Adrenal gland (tissue), 12 donors: ENCODE results near the gene ZNF613. TPM values are rescaled to one million over a fixed set of nuclear protein-coding genes. Genes with fewer than 3 reads are reported as not detected.

Source experiments
- DNase-seq, 7 donors: peaks; one replicate each; pipeline ENCODE4 v3.0.0-alpha.2; 2019 to 2020
- H3K27ac ChIP-seq, 5 donors: fragments of 200-600 bp; sonication (generic) in 4 of 5; 1 replicate in 3 of 5; 2 replicates in 2 of 5; pipeline versions ENCODE4 v1.5.1 to v1.8.0; 2016 to 2020; ENCODE audit warnings: mild to moderate bottlenecking in 1 of 5
- H3K27me3 ChIP-seq: fragments of 200-600 bp; 2 replicates; pipeline ENCODE4 v1.8.0; 2021
- H3K36me3 ChIP-seq, 2 donors: fragments of 200-600 bp; replicated peaks in 1 of 2; 1 replicate in 1 of 2; 2 replicates in 1 of 2; pipeline versions ENCODE4 v1.5.1 to v1.8.0; 2018 to 2022
- H3K4me1 ChIP-seq, 2 donors: fragments of 200-600 bp; replicated peaks in 1 of 2; 1 replicate in 1 of 2; 2 replicates in 1 of 2; pipeline versions ENCODE4 v1.5.1 to v1.8.0; 2018 to 2021
- H3K4me3 ChIP-seq, 4 donors: fragments of 200-600 bp; sonication (generic) in 3 of 4; one replicate each; pipeline ENCODE4 v1.5.1; 2016 to 2018
- H3K9me3 ChIP-seq, 3 donors: fragments of 200-600 bp; sonication (generic) in 1 of 3; replicated peaks in 1 of 3; 1 replicate in 2 of 3; 2 replicates in 1 of 3; pipeline versions ENCODE4 v1.5.1 to v1.8.0; 2016 to 2021
- POLR2A ChIP-seq, 2 donors: fragments of 450-650 bp; IDR thresholded peaks; one replicate each; pipeline ENCODE4 v1.6.1; 2017; ENCODE audit warnings: antibody characterized with exemption in 2 of 2, mild to moderate bottlenecking in 2 of 2, moderate library complexity in 1 of 2
- WGBS, 4 donors: extraction: QIAGEN DNeasy Blood & Tissue Kit in 2 of 4; methylation state at CpG; one replicate each; pipeline versions ENCODE4 v1.1.5 to v1.1.7; 2013 to 2017; 5-methylcytosine and 5-hydroxymethylcytosine counted together
- intact Hi-C, 2 donors: fragments of 100-400 bp; cut with DNase I; formaldehyde crosslinking; loops; one replicate each; pipeline versions ENCODE4 v1.14.1 to v1.15.0; 2022 to 2023
- polyA plus RNA-seq, 3 donors: library from polyadenylated mRNA; stranded (reverse); fragments of 200-250 nt in 2 of 3; fragments of 350-450 nt in 1 of 3; fragmentation: Illumina TruSeq in 1 of 3; extraction: RNeasy Lipid Tissue Mini Kit (QIAGEN cat#74804) in 1 of 3; gene quantifications; one replicate each; pipeline ENCODE4 v1.2.3, GENCODE V29; 2013 to 2014
- total RNA-seq, 9 donors: library from RNA; depleted of rRNA in 4 of 9; stranded (reverse); fragments of >200 nt in 4 of 9; fragments of 120-200 nt in 1 of 9; fragmentation: NEBNext Ultra II Directional in 1 of 9; extraction: Animal tissue kit (Norgen Biotek cat#: 25700) in 1 of 9; gene quantifications; one replicate each; pipeline versions ENCODE4 v1.1.0 to v1.2.4, GENCODE V29; 2013 to 2023
- TF ChIP-seq, protein P1 (sequence below), 6 experiments: fragments of 450-650 bp in 4 of 6; fragments of 200-600 bp in 2 of 6; sonication (generic) in 1 of 6; IDR thresholded peaks; 1 replicate in 5 of 6; 2 replicates in 1 of 6; pipeline versions ENCODE4 v1.5.1 to v1.8.0; 2016 to 2021; ENCODE audit warnings: antibody characterized with exemption in 6 of 6, mild to moderate bottlenecking in 2 of 6, moderate library complexity in 1 of 6
- donor health status: healthy with polysubstance abuse.
- donor health status: Bipolar disorder and iron deficiency.
- donor health status: DM: yes; HTN: yes; CAD: no.
- donor health status: DM: no; HTN: no; CAD: no.
- donor health status: DM: no; HTN: no; CAD: no.
- donor health status: DM: yes; HTN: yes; CAD: no.

ZNF613 gene
- total and polyA plus RNA-seq, 12 donors = 3.6 to 14.1 (median 5.4) TPM

DNA sequence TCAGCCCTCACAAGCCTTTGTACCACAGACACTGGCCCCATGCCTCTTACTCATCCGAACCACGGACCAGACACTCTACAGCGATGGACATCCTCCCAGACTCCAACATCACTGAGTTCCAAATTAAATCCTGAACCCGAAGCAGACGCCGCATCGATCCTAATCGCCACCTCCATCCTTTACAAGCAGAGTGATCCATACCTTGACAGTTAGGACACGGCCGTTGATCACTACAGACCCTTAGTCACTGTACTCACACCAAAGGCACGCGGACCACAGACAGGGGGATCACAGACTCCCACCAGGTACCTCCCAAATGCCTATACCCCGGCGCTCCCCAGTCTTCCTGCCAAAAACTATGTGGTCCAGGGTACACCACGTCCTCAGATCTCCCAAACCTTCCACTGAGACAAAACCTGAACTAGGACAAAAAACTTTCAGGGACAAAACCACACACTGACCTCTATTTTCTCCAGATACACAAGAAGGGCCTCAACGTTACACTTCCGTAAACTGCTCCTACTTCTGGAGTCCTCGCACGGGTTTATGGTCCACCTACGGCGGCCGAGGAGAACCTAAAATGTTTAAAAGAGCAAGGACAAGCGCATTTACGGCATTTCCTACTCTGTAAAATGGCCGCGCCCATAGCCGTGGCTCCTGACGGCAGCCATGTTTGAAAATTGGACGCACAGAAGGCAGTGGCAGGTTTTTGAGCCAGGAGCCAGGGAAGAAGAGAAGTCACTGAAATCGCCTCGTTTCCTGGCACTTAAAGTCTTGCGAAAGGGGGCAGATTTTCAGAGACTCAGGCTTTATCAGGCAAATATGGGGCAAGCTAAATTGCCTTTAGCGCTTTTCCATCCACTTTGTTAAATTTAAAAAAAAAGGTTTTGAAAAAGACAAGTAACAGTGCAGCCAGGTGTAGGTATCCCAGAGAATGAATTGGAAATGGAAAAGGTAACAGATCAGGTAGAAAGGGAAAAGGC, 59.3 kb downstream of the ZNF613 start, which contains the start of gene ZNF350:
ZNF350 (minus strand) TSS at position 532 of the 983 bp plus-strand sequence. CDS start 12,480 bp downstream, outside the sequence.
- peak; percentile 94 to 97 (median 94) for DNase-seq
- Histone ChIP-seq H3K36me3 (no peaks in the 10 kb centered on the region), H3K4me3 (peak within 1 kb of the TSS; percentile 45 to 94 (median 72)), H3K9me3 (peaks cover 0 to 24% (median 0%) of the 10 kb centered on the region in 3 donors), H3K27ac (peak within 1 kb of the TSS in 4 of 5 donors; percentile 50 to 65 (median 53)), H3K27me3 (no peaks in the 10 kb centered on the region), H3K4me1 (peaks cover 6 to 9% of the 10 kb centered on the region in 2 donors)
- intact Hi-C loops = no loop called here
- 2 to 3% (median 3%) methylated on average over 33 of the region's 33 CpGs for WGBS, 4 donors
- TF ChIP-seq POLR2A (IDR thresholded peaks at IDR 0.05) = peak in 1 of 2 donors; percentile 63
- TF ChIP-seq, protein P1, sequence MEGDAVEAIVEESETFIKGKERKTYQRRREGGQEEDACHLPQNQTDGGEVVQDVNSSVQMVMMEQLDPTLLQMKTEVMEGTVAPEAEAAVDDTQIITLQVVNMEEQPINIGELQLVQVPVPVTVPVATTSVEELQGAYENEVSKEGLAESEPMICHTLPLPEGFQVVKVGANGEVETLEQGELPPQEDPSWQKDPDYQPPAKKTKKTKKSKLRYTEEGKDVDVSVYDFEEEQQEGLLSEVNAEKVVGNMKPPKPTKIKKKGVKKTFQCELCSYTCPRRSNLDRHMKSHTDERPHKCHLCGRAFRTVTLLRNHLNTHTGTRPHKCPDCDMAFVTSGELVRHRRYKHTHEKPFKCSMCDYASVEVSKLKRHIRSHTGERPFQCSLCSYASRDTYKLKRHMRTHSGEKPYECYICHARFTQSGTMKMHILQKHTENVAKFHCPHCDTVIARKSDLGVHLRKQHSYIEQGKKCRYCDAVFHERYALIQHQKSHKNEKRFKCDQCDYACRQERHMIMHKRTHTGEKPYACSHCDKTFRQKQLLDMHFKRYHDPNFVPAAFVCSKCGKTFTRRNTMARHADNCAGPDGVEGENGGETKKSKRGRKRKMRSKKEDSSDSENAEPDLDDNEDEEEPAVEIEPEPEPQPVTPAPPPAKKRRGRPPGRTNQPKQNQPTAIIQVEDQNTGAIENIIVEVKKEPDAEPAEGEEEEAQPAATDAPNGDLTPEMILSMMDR (IDR thresholded peaks at IDR 0.05) = no peak

DNA sequence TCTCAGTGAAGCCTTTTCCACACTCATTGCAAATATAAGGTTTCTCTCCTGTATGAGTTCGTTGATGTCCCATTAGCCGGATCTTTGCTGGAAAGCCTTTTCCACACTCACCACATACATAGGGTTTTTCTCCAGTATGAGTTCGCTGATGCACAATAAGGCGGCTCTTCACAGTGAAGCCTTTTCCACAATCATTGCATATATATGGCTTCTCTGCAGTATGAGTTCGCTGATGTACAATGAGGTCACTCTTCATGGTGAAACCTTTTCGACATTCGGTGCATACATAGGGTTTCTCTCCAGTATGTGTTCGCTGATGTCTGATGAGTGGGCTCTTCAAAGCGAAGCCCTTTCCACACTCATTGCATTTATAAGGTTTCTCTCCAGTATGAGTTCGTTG, 66.2 kb downstream of the ZNF613 start:
- intact Hi-C loops = no loop called here
- no peaks in the 10 kb centered on the region for H3K4me1 ChIP-seq
- DNase-seq = no peak
- peaks cover 7 to 75% (median 40%) of the 10 kb centered on the region in 3 donors for H3K9me3 ChIP-seq
- H3K4me3 ChIP-seq = no peak overlapping the region
- H3K36me3 ChIP-seq = peaks cover 0 to 16% of the 10 kb centered on the region in 2 donors
- WGBS, 4 donors = 97 to 98% (median 98%) methylated on average over 10 of the region's 10 CpGs
- no peaks in the 10 kb centered on the region for H3K27me3 ChIP-seq
- TF ChIP-seq POLR2A (IDR thresholded peaks at IDR 0.05) = no peak
- TF ChIP-seq, protein P1 (IDR thresholded peaks at IDR 0.05) = no peak
- no peak overlapping the region for H3K27ac ChIP-seq

DNA sequence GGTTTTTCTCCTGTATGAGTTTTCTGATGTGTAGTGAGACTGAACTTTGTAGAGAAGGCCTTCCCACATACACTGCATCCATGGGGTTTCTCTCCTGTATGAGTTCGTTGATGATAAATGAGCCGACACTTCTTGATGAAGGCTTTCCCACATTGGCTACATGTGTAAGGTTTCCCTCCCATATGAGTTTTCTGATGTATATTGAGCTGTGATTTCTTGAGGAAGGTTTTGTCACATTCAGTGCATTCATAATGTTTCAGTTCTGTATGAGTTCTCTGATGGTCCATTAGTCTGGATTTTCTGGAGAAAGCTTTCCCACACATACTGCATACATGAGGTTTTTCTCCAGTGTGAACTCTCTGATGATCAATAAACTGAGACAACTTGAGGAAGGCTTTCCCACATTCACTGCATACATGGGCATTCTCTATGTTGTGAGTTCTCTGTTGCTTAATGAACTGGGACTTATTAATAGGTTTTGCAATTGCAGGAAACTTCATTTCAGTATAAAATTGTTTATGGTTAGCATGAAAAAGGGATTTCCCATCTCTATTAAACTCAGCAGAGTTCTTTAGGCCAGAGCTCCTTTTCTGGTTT, 66.9 kb downstream of the ZNF613 start:
- H3K9me3 ChIP-seq = peaks cover 7 to 78% (median 47%) of the 10 kb centered on the region in 3 donors
- no peak for TF ChIP-seq POLR2A (IDR thresholded peaks at IDR 0.05)
- TF ChIP-seq, protein P1 (IDR thresholded peaks at IDR 0.05) = no peak
- H3K4me3 ChIP-seq = peak overlapping the region in 1 of 4 donors; percentile 11
- no peaks in the 10 kb centered on the region for H3K4me1 ChIP-seq
- no peaks in the 10 kb centered on the region for H3K27me3 ChIP-seq
- peaks cover 0 to 24% of the 10 kb centered on the region in 2 donors for H3K36me3 ChIP-seq
- intact Hi-C loops = no loop called here
- WGBS, 4 donors = 96 to 100% (median 97%) methylated on average over 2 of the region's 2 CpGs
- DNase-seq = no peak
- H3K27ac ChIP-seq = no peak overlapping the region

Other genes starting within 250 kb of the ZNF613 start
- 10 to 100 TPM in 8 of 9 donors, 1 to 10 TPM in 1; 2.2 to 56.0 (median 22.6) TPM for gene SPACA6, start 234.1 kb upstream of the ZNF613 start, total RNA-seq
- 100 to 1,000 TPM in 2 of 3 donors, 1 to 10 TPM in 1; 4.0 to 291 (median 123) TPM for gene SPACA6, start 234.1 kb upstream of the ZNF613 start, polyA plus RNA-seq
- gene HAS1, start 203.5 kb upstream of the ZNF613 start, total RNA-seq = under 1 TPM in 4 of 9 donors, not detected in 5; 0.06 to 0.31 (median 0.16) TPM
- gene HAS1, start 203.5 kb upstream of the ZNF613 start, polyA plus RNA-seq = 1 to 10 TPM in 1 of 3 donors, under 1 TPM in 1, not detected in 1; 0.24 to 3.1 TPM
- 10 to 100 TPM in 6 of 9 donors, 1 to 10 TPM in 1, under 1 TPM in 2; 0.83 to 31.1 (median 19.3) TPM for gene FPR1, start 175.6 kb upstream of the ZNF613 start, total RNA-seq
- gene FPR1, start 175.6 kb upstream of the ZNF613 start, polyA plus RNA-seq = 10 to 100 TPM in 1 of 3 donors, 1 to 10 TPM in 2; 1.6 to 13.0 (median 2.3) TPM
- gene FPR2, start 166.3 kb upstream of the ZNF613 start, total RNA-seq = 1 to 10 TPM in 6 of 9 donors, under 1 TPM in 2, not detected in 1; 0.28 to 5.5 (median 2.8) TPM
- under 1 TPM; 0.24 to 0.97 (median 0.27) TPM for gene FPR2, start 166.3 kb upstream of the ZNF613 start, polyA plus RNA-seq
- gene FPR3, start 132.3 kb upstream of the ZNF613 start, total RNA-seq = 10 to 100 TPM in 7 of 9 donors, 1 to 10 TPM in 2; 1.1 to 33.8 (median 23.9) TPM
- 10 to 100 TPM in 1 of 3 donors, 1 to 10 TPM in 2; 4.3 to 16.1 (median 5.1) TPM for gene FPR3, start 132.3 kb upstream of the ZNF613 start, polyA plus RNA-seq
- 10 to 100 TPM in 5 of 9 donors, 1 to 10 TPM in 4; 6.2 to 39.8 (median 14.0) TPM for gene ZNF577, start 39.5 kb upstream of the ZNF613 start, total RNA-seq
- 10 to 100 TPM; 16.2 to 54.6 (median 52.6) TPM for gene ZNF577, start 39.5 kb upstream of the ZNF613 start, polyA plus RNA-seq
- gene ZNF649, start 22.5 kb upstream of the ZNF613 start, total RNA-seq = 10 to 100 TPM in 5 of 9 donors, 1 to 10 TPM in 4; 2.8 to 16.3 (median 10.4) TPM
- 1 to 10 TPM; 2.7 to 9.5 (median 2.9) TPM for gene ZNF649, start 22.5 kb upstream of the ZNF613 start, polyA plus RNA-seq
- gene ZNF350, start 59.4 kb downstream of the ZNF613 start, total RNA-seq = 10 to 100 TPM in 6 of 9 donors, 1 to 10 TPM in 3; 4.5 to 12.8 (median 12.2) TPM
- gene ZNF350, start 59.4 kb downstream of the ZNF613 start, polyA plus RNA-seq = 10 to 100 TPM in 2 of 3 donors, 1 to 10 TPM in 1; 8.0 to 10.9 (median 10.2) TPM
- 10 to 100 TPM in 8 of 9 donors, 1 to 10 TPM in 1; 7.5 to 30.7 (median 12.4) TPM for gene ZNF615, start 80.7 kb downstream of the ZNF613 start, total RNA-seq
- 1 to 10 TPM; 6.3 to 8.2 (median 7.3) TPM for gene ZNF615, start 80.7 kb downstream of the ZNF613 start, polyA plus RNA-seq
- 1 to 10 TPM; 2.3 to 9.4 (median 7.3) TPM for gene ZNF614, start 100.9 kb downstream of the ZNF613 start, total RNA-seq
- gene ZNF614, start 100.9 kb downstream of the ZNF613 start, polyA plus RNA-seq = 1 to 10 TPM; 3.3 to 8.2 (median 3.6) TPM
- 10 to 100 TPM in 5 of 9 donors, 1 to 10 TPM in 4; 2.3 to 32.1 (median 11.6) TPM for gene ZNF432, start 121.4 kb downstream of the ZNF613 start, total RNA-seq
- gene ZNF432, start 121.4 kb downstream of the ZNF613 start, polyA plus RNA-seq = 10 to 100 TPM; 20.1 to 31.5 (median 26.5) TPM
- gene ZNF841, start 168.3 kb downstream of the ZNF613 start, total RNA-seq = 10 to 100 TPM in 8 of 9 donors, 1 to 10 TPM in 1; 9.2 to 34.1 (median 21.4) TPM
- 10 to 100 TPM; 15.2 to 29.2 (median 16.7) TPM for gene ZNF841, start 168.3 kb downstream of the ZNF613 start, polyA plus RNA-seq
- gene ZNF616, start 212.5 kb downstream of the ZNF613 start, total RNA-seq = 10 to 100 TPM in 8 of 9 donors, 1 to 10 TPM in 1; 7.0 to 55.4 (median 15.6) TPM
- 10 to 100 TPM in 1 of 3 donors, 1 to 10 TPM in 2; 5.2 to 42.8 (median 5.6) TPM for gene ZNF616, start 212.5 kb downstream of the ZNF613 start, polyA plus RNA-seq
- gene ZNF836, start 244.1 kb downstream of the ZNF613 start, total RNA-seq = 100 to 1,000 TPM in 1 of 9 donors, 10 to 100 TPM in 7, 1 to 10 TPM in 1; 7.4 to 180 (median 36.0) TPM
- gene ZNF836, start 244.1 kb downstream of the ZNF613 start, polyA plus RNA-seq = 10 to 100 TPM; 13.2 to 61.2 (median 15.1) TPM